Suprapubic skin (tissue), 4 donors: ENCODE results near the gene GPD2. TPM values are rescaled to one million over a fixed set of nuclear protein-coding genes. Genes with fewer than 3 reads are reported as not detected.

Experiments
- DNase-seq, 2 donors: peaks; one replicate each; pipeline ENCODE4 v3.0.0-alpha.2; 2019; ENCODE audit warnings: low spot score in 2 of 2
- H3K27ac ChIP-seq: fragments of 200-600 bp; sonication (generic); one replicate; pipeline ENCODE4 v1.5.1; 2019
- H3K27me3 ChIP-seq: fragments of 200-600 bp; sonication (generic); one replicate; pipeline ENCODE4 v1.5.1; 2019
- H3K36me3 ChIP-seq: fragments of 200-600 bp; sonication (generic); one replicate; pipeline ENCODE4 v1.5.1; 2019
- H3K4me1 ChIP-seq: fragments of 200-600 bp; sonication (generic); one replicate; pipeline ENCODE4 v1.5.1; 2019
- H3K4me3 ChIP-seq: fragments of 200-600 bp; sonication (generic); one replicate; pipeline ENCODE4 v1.5.1; 2019; ENCODE audit warnings: mild to moderate bottlenecking
- H3K9me3 ChIP-seq: fragments of 200-600 bp; sonication (generic); one replicate; pipeline ENCODE4 v1.5.1; 2019
- CTCF ChIP-seq, 2 donors: fragments of 200-600 bp in 1 of 2; fragments of 450-650 bp in 1 of 2; sonication (generic) in 1 of 2; IDR thresholded peaks; one replicate each; pipeline ENCODE4 v1.5.1; 2016 to 2019; ENCODE audit warnings: antibody characterized with exemption in 2 of 2, mild to moderate bottlenecking in 1 of 2, moderate library complexity in 1 of 2
- EP300 ChIP-seq: sonication (generic); formaldehyde crosslinking; IDR thresholded peaks from one replicate; pipeline ENCODE4 v1.6.1; 2017; ENCODE audit warnings: antibody characterized with exemption
- POLR2A ChIP-seq, 2 donors: fragments of 450-650 bp; IDR thresholded peaks; one replicate each; pipeline ENCODE4 v1.6.1; 2017; ENCODE audit warnings: antibody characterized with exemption in 2 of 2, mild to moderate bottlenecking in 2 of 2, moderate library complexity in 2 of 2
- POLR2AphosphoS5 ChIP-seq, 3 donors: sonication (generic); formaldehyde crosslinking; IDR thresholded peaks; one replicate each; pipeline ENCODE4 v1.6.1; 2017; ENCODE audit warnings: antibody characterized with exemption in 3 of 3
- WGBS: methylation state at CpG from one replicate; pipeline ENCODE4 v1.1.5; 2018; 5-methylcytosine and 5-hydroxymethylcytosine counted together
- total RNA-seq, 4 donors: library from RNA; depleted of rRNA; stranded (reverse); fragments of >200 nt; gene quantifications; one replicate each; pipeline ENCODE4 v1.1.0, GENCODE V29; 2016

GPD2 gene
- total RNA-seq, 4 donors from 2014 or later: 34.7 to 77.5 (median 50.3) TPM

- H3K9me3 ChIP-seq: no peaks in the 10 kb centered on the region
- DNase-seq: no peak
- H3K4me1 ChIP-seq: peaks cover 16% of the 10 kb centered on the region
- H3K36me3 ChIP-seq: no peaks in the 10 kb centered on the region
- no peaks in the 10 kb centered on the region for H3K27me3 ChIP-seq
- TF ChIP-seq POLR2AphosphoS5 (IDR thresholded peaks at IDR 0.05) (no peak), POLR2A (IDR thresholded peaks at IDR 0.05) (no peak), CTCF (IDR thresholded peaks at IDR 0.05) (no peak), EP300 (no peak)
- WGBS: 37% methylated on average over 3 of the region's 3 CpGs
- no peak overlapping the region for H3K27ac ChIP-seq
- H3K4me3 ChIP-seq: no peak overlapping the region
Measured at GRCh38 chr2:156483741-156484173, 47.6 kb downstream of the GPD2 start.

- Histone ChIP-seq H3K4me1 (peaks cover 16% of the 10 kb centered on the region), H3K36me3 (no peaks in the 10 kb centered on the region), H3K9me3 (no peaks in the 10 kb centered on the region), H3K4me3 (no peak overlapping the region), H3K27me3 (no peaks in the 10 kb centered on the region), H3K27ac (no peak overlapping the region)
- no peak for DNase-seq
- TF ChIP-seq POLR2AphosphoS5 (IDR thresholded peaks at IDR 0.05) (no peak), CTCF (IDR thresholded peaks at IDR 0.05) (no peak), EP300 (no peak), POLR2A (IDR thresholded peaks at IDR 0.05) (no peak)
- WGBS: 73% methylated on average over 4 of the region's 4 CpGs
Measured at GRCh38 chr2:156486147-156486546, 50.0 kb downstream of the GPD2 start.

GRCh38 chr2:156486614-156487013 lies 50.4 kb downstream of the GPD2 start:
- no peaks in the 10 kb centered on the region for H3K36me3 ChIP-seq
- 88% methylated on average over 2 of the region's 2 CpGs for WGBS
- DNase-seq: no peak
- no peaks in the 10 kb centered on the region for H3K27me3 ChIP-seq
- H3K9me3 ChIP-seq: no peaks in the 10 kb centered on the region
- peaks cover 16% of the 10 kb centered on the region for H3K4me1 ChIP-seq
- H3K27ac ChIP-seq: no peak overlapping the region
- TF ChIP-seq CTCF (IDR thresholded peaks at IDR 0.05) (no peak), POLR2AphosphoS5 (IDR thresholded peaks at IDR 0.05) (no peak), EP300 (no peak), POLR2A (IDR thresholded peaks at IDR 0.05) (no peak)
- no peak overlapping the region for H3K4me3 ChIP-seq

GRCh38 chr2:156489195-156489594 lies 53.0 kb downstream of the GPD2 start:
- DNase-seq: no peak
- TF ChIP-seq EP300: no peak
- no peak overlapping the region for H3K4me3 ChIP-seq
- no peaks in the 10 kb centered on the region for H3K4me1 ChIP-seq
- 89% methylated on average over 1 of the region's 1 CpG for WGBS
- H3K36me3 ChIP-seq: no peaks in the 10 kb centered on the region
- no peak overlapping the region for H3K27ac ChIP-seq
- H3K27me3 ChIP-seq: no peaks in the 10 kb centered on the region
- no peaks in the 10 kb centered on the region for H3K9me3 ChIP-seq

GRCh38 chr2:156489750-156490465 lies 53.7 kb downstream of the GPD2 start:
- Histone ChIP-seq H3K36me3 (no peaks in the 10 kb centered on the region), H3K9me3 (no peaks in the 10 kb centered on the region), H3K4me1 (no peaks in the 10 kb centered on the region), H3K27me3 (no peaks in the 10 kb centered on the region), H3K27ac (no peak overlapping the region), H3K4me3 (no peak overlapping the region)
- TF ChIP-seq POLR2A (IDR thresholded peaks at IDR 0.05): no peak
- TF ChIP-seq CTCF (IDR thresholded peaks at IDR 0.05): no peak
- no peak for TF ChIP-seq EP300
- TF ChIP-seq POLR2AphosphoS5 (IDR thresholded peaks at IDR 0.05): no peak
- 77% methylated on average over 5 of the region's 6 CpGs for whole genome bisulfite sequencing
- no peak for DNase-seq

- H3K4me3 ChIP-seq: no peak overlapping the region
- WGBS: 94% methylated on average over 1 of the region's 1 CpG
- no peak for DNase-seq
- TF ChIP-seq POLR2AphosphoS5 (IDR thresholded peaks at IDR 0.05): no peak
- TF ChIP-seq POLR2A (IDR thresholded peaks at IDR 0.05): no peak
- no peak for TF ChIP-seq CTCF (IDR thresholded peaks at IDR 0.05)
- TF ChIP-seq EP300: no peak
- H3K27ac ChIP-seq: no peak overlapping the region
- no peaks in the 10 kb centered on the region for H3K9me3 ChIP-seq
- no peaks in the 10 kb centered on the region for H3K4me1 ChIP-seq
- no peaks in the 10 kb centered on the region for H3K36me3 ChIP-seq
- no peaks in the 10 kb centered on the region for H3K27me3 ChIP-seq
Measured at GRCh38 chr2:156490466-156490840, 54.3 kb downstream of the GPD2 start.
